ENCODE results near the gene GYS2.
"Not testable (repeated sequence)": the region's sequence is repeated elsewhere in the genome, so short reads cannot be mapped to it uniquely, and the experiment has no call there.

Gene GYS2

GRCh38 chr12:21599143-21599999, 5.3 kb downstream of the GYS2 start:
- DNase-seq = no peak

DNA sequence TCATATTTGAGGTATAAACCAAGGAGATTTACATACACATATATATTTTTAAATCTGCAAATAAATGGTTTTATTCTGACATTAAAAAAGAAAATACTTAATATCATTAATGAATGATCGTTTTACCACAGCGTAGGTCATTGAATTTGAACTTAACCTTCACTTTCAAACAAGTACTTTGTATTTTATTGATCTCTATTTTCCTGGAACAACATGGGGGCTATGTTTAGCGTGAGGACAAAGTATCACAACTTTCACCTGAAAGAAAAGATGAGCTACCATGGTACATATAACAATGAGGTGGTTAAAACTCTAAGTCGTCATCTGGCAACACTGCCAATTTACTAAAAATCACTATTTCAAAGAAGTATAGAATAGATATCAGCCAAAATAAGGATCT, 6.0 kb downstream of the GYS2 start:
- DNase-seq = no peak

GRCh38 chr12:21595356-21595755, 9.3 kb downstream of the GYS2 start:
- not testable (repeated sequence) for DNase-seq

DNA sequence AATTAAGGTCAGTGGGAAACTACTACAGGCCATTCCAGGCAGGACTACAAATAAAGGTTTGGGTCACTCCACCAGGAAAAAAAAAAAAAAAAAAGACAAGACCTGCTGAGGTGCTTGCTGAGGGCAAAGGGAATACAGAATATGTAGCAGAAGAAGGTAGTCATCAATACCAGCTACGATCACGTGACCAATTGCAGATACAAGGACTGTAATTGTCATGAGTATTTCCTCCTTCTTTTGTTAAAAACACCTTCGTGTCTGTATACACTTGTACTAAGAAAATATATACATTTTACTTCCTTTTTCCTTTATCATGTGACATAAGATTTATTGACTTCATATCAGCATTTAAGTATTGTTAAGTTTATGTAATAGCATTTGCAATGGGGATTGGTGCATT, 19.2 kb downstream of the GYS2 start:
- DNase-seq = no peak

- not testable (repeated sequence) for DNase-seq
These were observed 20.1 kb downstream of the GYS2 start for GRCh38 chr12:21584403-21585182.

DNA sequence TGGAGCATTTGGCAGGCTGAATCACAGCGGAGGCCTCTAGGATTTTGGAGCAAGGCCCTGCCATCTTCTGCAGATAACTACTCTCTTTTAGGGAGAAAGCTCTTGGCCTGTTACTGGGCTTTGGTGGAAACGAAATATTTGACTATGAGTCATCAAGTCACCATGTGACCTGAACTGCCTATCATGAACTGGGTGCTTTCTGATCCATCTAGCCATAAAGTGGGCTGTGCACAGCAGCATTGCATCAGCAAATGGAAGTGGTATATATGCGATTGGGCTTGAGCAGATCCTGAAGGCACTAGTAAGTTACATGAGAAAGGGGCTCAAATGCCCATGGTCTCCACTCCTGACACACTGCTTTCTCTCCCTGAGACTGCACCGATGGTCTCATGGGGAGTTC, 21.1 kb downstream of the GYS2 start:
- no peak for DNase-seq

- DNase-seq = no peak
These were observed 23.7 kb downstream of the GYS2 start for GRCh38 chr12:21580748-21581516.

GRCh38 chr12:21577516-21577915, 27.1 kb downstream of the GYS2 start:
- no peak for DNase-seq

- no peak for DNase-seq
These were observed 28.2 kb downstream of the GYS2 start for GRCh38 chr12:21576431-21576830.

GRCh38 chr12:21573733-21574358, 30.8 kb downstream of the GYS2 start:
- DNase-seq = no peak

- no peak for DNase-seq
These were observed 33.6 kb downstream of the GYS2 start for GRCh38 chr12:21571046-21571445.

GRCh38 chr12:21568115-21568514, 36.5 kb downstream of the GYS2 start:
- no peak for DNase-seq

DNA sequence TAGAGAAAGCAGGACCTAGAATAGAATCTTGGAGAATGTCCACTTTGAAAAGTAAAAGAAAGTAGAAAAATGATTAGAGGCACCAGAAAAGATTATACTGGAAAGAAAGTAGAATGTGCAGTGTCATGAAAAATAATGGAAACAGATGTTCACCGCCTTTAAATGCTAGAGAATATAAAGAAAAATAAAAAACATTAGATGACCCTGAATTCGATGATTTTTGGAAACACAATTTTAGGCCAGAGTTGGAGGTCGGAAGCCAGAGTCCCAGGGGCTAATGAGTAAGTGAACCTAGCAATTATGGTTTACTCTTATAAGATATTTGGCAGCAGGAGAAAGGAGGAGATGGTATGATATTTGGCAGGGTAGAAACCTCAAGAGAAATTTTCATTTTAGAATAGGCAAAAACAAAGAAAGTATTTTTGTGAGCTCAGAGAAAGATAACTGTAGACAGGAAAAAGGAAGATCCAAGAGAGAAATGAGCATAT, 37.7 kb downstream of the GYS2 start:
- DNase-seq = no peak

- no peak for DNase-seq
These were observed 38.3 kb downstream of the GYS2 start for GRCh38 chr12:21566223-21566906.

- no peak for DNase-seq
These were observed 41.8 kb downstream of the GYS2 start for GRCh38 chr12:21562859-21563258.

- no peak for DNase-seq
These were observed 43.5 kb downstream of the GYS2 start for GRCh38 chr12:21561158-21561557.

DNA sequence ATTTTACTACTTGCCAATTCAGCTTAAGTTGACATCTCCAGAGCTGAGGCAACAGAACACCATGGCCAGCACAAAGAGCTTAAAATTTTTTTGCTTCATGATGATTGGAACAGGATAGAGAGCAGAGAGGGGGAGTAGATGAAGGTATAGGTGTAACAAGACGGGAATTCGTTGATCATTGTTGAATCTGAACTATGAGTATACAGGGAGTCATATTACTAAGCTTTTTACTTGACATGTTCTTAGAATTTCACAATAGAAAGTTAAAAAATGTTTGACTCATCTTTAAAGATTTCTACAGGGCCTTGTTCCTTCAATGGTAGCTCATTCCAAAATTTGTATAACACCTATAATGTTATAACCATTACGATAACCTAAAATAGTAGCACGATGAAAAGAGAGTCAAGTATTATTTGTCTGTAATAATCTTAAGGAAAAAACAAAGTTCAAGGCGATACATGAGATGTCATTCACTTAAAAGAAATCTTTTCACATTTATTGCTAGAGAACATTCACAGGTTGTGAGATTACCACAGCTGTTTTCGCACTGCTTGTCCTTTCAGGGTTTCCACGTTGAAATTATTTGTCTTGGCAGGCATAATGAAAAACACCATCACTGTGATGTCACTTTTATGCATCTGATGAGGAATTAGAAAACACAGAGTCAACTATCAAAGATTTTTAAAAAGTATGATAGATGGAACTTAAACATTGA, 44.6 kb downstream of the GYS2 start:
- DNase-seq = no peak

DNA sequence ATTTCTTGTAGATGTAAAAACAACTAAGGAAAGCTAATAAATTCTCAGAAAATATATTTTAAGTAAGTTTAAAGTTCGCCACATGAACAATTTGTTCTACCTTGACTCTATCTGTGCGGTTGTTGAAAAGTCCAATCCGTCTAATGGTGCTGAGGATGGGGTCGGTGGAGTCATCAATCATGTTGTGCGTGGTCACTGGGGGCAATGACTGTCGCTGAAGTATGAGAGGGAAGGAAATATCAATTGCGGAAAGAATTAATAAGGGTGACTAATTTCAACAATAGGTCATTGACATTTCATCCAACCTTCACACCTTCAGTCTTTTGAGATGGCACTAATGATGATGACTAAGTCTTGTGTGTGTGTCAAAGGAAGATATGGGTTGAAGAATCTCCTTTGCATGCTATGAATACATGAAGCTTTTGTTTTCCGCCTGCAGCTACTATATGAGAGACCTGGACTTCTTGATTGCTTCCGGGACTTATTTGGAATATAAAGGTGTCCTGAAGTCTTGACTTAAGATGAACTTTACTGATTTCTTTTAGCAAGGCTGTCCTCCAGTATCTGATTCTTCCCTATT, 46.5 kb downstream of the GYS2 start:
- DNase-seq = no peak

DNA sequence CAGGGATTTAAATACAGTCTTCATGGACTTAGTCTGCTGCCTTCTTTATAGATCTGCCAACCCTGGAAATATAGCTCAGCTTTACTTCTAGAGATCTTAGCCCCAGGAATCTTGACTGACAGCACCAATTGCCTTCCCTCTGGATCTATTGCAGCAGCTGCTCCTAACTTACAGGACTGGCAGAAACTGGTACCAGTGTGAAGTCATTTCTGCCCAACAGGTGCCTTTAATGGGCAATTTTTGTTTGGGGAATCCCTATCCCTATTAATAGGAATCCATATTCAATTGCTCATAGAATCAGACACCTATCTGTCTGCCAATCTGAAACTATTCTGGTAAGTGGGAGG, 51.3 kb downstream of the GYS2 start:
- DNase-seq = no peak

DNA sequence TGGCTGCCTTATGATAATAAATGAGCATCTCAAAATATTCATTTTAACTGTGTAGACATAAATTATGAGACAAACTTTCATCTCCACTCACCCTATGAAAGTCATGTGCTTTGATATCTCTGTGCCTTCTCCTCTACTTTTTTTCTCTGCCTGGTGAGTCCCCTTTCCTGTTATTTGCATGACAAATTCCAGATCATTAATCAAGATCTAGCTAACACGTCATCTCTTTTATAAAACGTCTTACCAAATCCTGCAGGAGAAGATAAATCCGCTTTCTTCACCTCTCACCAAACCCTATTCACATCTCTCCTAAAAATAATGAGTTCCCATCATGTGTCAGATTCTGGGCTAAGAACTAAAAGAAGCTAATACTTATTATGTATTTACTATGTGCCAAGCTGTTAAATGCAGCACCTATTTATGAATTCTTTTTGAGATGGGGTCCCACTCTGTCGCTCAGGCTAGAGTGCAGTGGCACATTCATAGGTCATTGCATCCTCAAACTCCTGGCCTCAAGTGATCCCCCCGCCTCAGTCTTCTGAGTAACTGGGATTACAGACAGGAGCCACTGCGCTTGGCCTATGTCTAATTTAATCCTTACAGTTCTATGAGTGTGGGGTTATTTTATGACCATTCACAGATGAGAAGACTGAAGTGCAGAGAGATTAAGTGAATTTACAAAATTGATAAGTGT, 51.9 kb downstream of the GYS2 start:
- DNase-seq = no peak

All from stimulated activated naive CD4-positive, alpha-beta T cell (primary cell).